HCT116 (cell line): ENCODE data around the gene KPNA5. TPM values are rescaled to one million over a fixed set of nuclear protein-coding genes. Genes with fewer than 3 reads are reported as not detected.

Source experiments
- ATAC-seq: fragments of 200-7000 bp; cut with Tn5 transposase; 2 replicates; pipeline ENCODE4 v1.9.1; 2020; ENCODE audit warnings: mild to moderate bottlenecking, moderate library complexity
- Bru-seq: library from RNA; stranded (reverse); fragments of 400-500 nt; gene quantifications from one replicate; lab custom pipeline; 2021; lab: Mats Ljungman, UMichigan
- BruChase-seq, 2 experiments: library from RNA; stranded (reverse); fragments of 400-500 nt; gene quantifications; one replicate each; lab custom pipeline; 2021; lab: Mats Ljungman, UMichigan
- BruUV-seq: library from RNA; stranded (reverse); fragments of 400-500 nt; replicated peaks from 2 replicates; lab custom pipeline; 2021; lab: Mats Ljungman, UMichigan
- CTCF ChIA-PET: fragments of 300-600 bp; sonication (Branson Sonifier 250); formaldehyde crosslinking; loops from one replicate; lab custom pipeline; 2021; ENCODE audit warnings: antibody characterized with exemption; lab: Charles Lee
- POLR2A ChIA-PET: fragments of 300-600, 350-600 bp; sonication (Branson Sonifier 250); formaldehyde crosslinking; loops from one replicate; lab custom pipeline; 2021; ENCODE audit warnings: antibody characterized with exemption; lab: Charles Lee
- RAD21 ChIA-PET, 2 experiments: fragments of 300-600 bp; sonication (Branson Sonifier 250); formaldehyde crosslinking; loops; one replicate each; lab custom pipeline; 2023; ENCODE audit warnings: low total read pairs in 2 of 2; ENCODE audit not compliant: uncharacterized antibody in 2 of 2, unreplicated experiment in 2 of 2, low non-redundant PET in 1 of 2; lab: Charles Lee
- DNase-seq: peaks from one replicate; pipeline ENCODE4 v3.0.0-alpha.2; 2010; ENCODE audit warnings: low read depth, low spot score
- H2AFZ ChIP-seq: fragments of 200-600 bp; shearing (Covaris generic), sonication (generic); 2 replicates; pipeline ENCODE4 v1.6.1; 2017; ENCODE audit warnings: low read depth, mixed run types, mixed read lengths, antibody characterized with exemption, low read length; ENCODE audit not compliant: poor library complexity, severe bottlenecking
- H3K27ac ChIP-seq: 2 replicates; pipeline ENCODE4 v1.5.1; 2012; ENCODE audit warnings: low read depth, low read length
- H3K27me3 ChIP-seq: fragments of 200-600 bp; sonication (generic); 2 replicates; pipeline ENCODE4 v1.6.1; 2016; ENCODE audit warnings: mixed run types, low read length, mixed read lengths; ENCODE audit not compliant: insufficient read depth
- H3K36me3 ChIP-seq, 2 experiments: fragments of 200-500 bp in 1 of 2; fragments of 200-600 bp in 1 of 2; sonication (Bioruptor generic) in 1 of 2; sonication (generic) in 1 of 2; 2 replicates each; pipeline versions ENCODE4 v1.5.1 to v1.6.1; 2014 to 2016; ENCODE audit warnings: low read length in 2 of 2, inconsistent platforms in 1 of 2, mixed read lengths in 1 of 2, mixed run types in 1 of 2; ENCODE audit not compliant: insufficient read depth in 2 of 2, control insufficient read depth in 1 of 2
- H3K4me1 ChIP-seq, 2 experiments: fragments of 200-600 bp in 1 of 2; sonication (generic) in 1 of 2; 2 replicates each; pipeline versions ENCODE4 v1.5.1 to v1.6.1; 2012 to 2017; ENCODE audit warnings: low read length in 2 of 2, inconsistent platforms in 1 of 2, mild to moderate bottlenecking in 1 of 2, mixed read lengths in 1 of 2, mixed run types in 1 of 2, moderate library complexity in 1 of 2; ENCODE audit not compliant: insufficient read depth in 2 of 2, control insufficient read depth in 1 of 2
- H3K4me2 ChIP-seq: fragments of 200-600 bp; sonication (generic); 2 replicates; pipeline ENCODE4 v1.6.1; 2017; ENCODE audit warnings: mixed run types, low read length, mixed read lengths
- H3K4me3 ChIP-seq, 2 experiments: fragments of 200-600 bp in 1 of 2; sonication (generic) in 1 of 2; replicated peaks in 1 of 2; 2 replicates each; pipeline ENCODE4 v1.5.1; 2011 to 2016; ENCODE audit warnings: low read length in 2 of 2, control low read depth in 1 of 2, low read depth in 1 of 2, mild to moderate bottlenecking in 1 of 2, mixed read lengths in 1 of 2, mixed run types in 1 of 2
- H3K79me2 ChIP-seq: fragments of 200-600 bp; sonication (generic); 2 replicates; pipeline ENCODE4 v1.6.1; 2017; ENCODE audit warnings: mild to moderate bottlenecking, mixed run types, low read length, moderate library complexity, mixed read lengths; ENCODE audit not compliant: insufficient read depth
- H3K9ac ChIP-seq: fragments of 200-600 bp; sonication (generic); 2 replicates; pipeline ENCODE4 v1.6.1; 2016; ENCODE audit warnings: low read length, mixed read lengths
- H3K9me2 ChIP-seq: fragments of 200-600 bp; sonication (generic), shearing (Covaris generic); 2 replicates; pipeline ENCODE4 v1.6.1; 2017; ENCODE audit warnings: mixed run types, mild to moderate bottlenecking, moderate library complexity; ENCODE audit not compliant: insufficient read depth
- H3K9me3 ChIP-seq, 2 experiments: fragments of 200-500 bp in 1 of 2; fragments of 200-600 bp in 1 of 2; sonication (Bioruptor generic) in 1 of 2; sonication (generic) in 1 of 2; 2 replicates each; pipeline ENCODE4 v1.6.1; 2014 to 2017; ENCODE audit warnings: low read length in 2 of 2, mixed read lengths in 2 of 2, inconsistent platforms in 1 of 2, low read depth in 1 of 2, mild to moderate bottlenecking in 1 of 2, mixed run types in 1 of 2, moderate library complexity in 1 of 2; ENCODE audit not compliant: control insufficient read depth in 1 of 2, insufficient read depth in 1 of 2
- H4K20me1 ChIP-seq: fragments of 200-600 bp; sonication (generic), shearing (Covaris generic); 2 replicates; pipeline ENCODE4 v1.6.1; 2017; ENCODE audit warnings: mixed run types, mild to moderate bottlenecking, moderate library complexity; ENCODE audit not compliant: insufficient read depth
- CEBPB ChIP-seq: IDR thresholded peaks from 2 replicates; pipeline ENCODE4 v1.6.1; 2012; ENCODE audit warnings: low read depth
- CTCF ChIP-seq, 3 experiments: fragments of 200-600 bp in 1 of 3; sonication (generic) in 1 of 3; IDR thresholded peaks in 2 of 3; conservative IDR thresholded peaks in 1 of 3; 2 replicates each; pipeline ENCODE4 v1.5.1; 2012 to 2017; ENCODE audit warnings: low read depth in 2 of 3, low read length in 2 of 3, antibody characterized with exemption in 1 of 3, borderline replicate concordance in 1 of 3, control low read depth in 1 of 3, mild to moderate bottlenecking in 1 of 3, mixed read lengths in 1 of 3, mixed run types in 1 of 3, moderate library complexity in 1 of 3; ENCODE audit not compliant: insufficient read depth in 1 of 3
- EGR1 ChIP-seq: IDR thresholded peaks from 2 replicates; pipeline ENCODE4 v1.6.1; 2012; ENCODE audit warnings: low read depth
- EZH2 ChIP-seq: fragments of 200-600 bp; sonication (generic); IDR thresholded peaks from 2 replicates; pipeline ENCODE4 v1.6.1; 2017; ENCODE audit warnings: antibody characterized with exemption, mixed run types
- EZH2phosphoT487 ChIP-seq: fragments of 200-600 bp; IDR thresholded peaks from 2 replicates; pipeline ENCODE4 v1.6.1; 2018; ENCODE audit warnings: antibody characterized with exemption, borderline replicate concordance
- JUND ChIP-seq: IDR thresholded peaks from 2 replicates; pipeline ENCODE4 v1.6.1; 2012
- MAX ChIP-seq: IDR thresholded peaks from 2 replicates; pipeline ENCODE4 v1.6.1; 2012
- POLR2A ChIP-seq: IDR thresholded peaks from 2 replicates; pipeline ENCODE4 v1.7.0; 2011; ENCODE audit warnings: borderline replicate concordance; ENCODE audit not compliant: insufficient read depth, insufficient read length; ENCODE audit errors: extremely low read depth
- POLR2AphosphoS5 ChIP-seq: IDR thresholded peaks from 2 replicates; pipeline ENCODE4 v1.6.1; 2011; ENCODE audit warnings: mild to moderate bottlenecking, low read depth, low read length, moderate library complexity
- RAD21 ChIP-seq: IDR thresholded peaks from 2 replicates; pipeline ENCODE4 v1.6.1; 2012; ENCODE audit warnings: low read depth, mild to moderate bottlenecking
- SIN3A ChIP-seq: IDR thresholded peaks from 2 replicates; pipeline ENCODE4 v1.6.1; 2012; ENCODE audit warnings: low read depth
- SP1 ChIP-seq: IDR thresholded peaks from 2 replicates; pipeline ENCODE4 v1.6.1; 2012; ENCODE audit warnings: low read depth
- SRF ChIP-seq: IDR thresholded peaks from 2 replicates; pipeline ENCODE4 v1.6.1; 2012; ENCODE audit warnings: low read depth
- TCF7L2 ChIP-seq: IDR thresholded peaks from 2 replicates; pipeline ENCODE4 v1.7.0; 2011; ENCODE audit warnings: borderline replicate concordance, inconsistent platforms; ENCODE audit not compliant: insufficient read depth, insufficient read length; ENCODE audit errors: extremely low read depth
- YY1 ChIP-seq: IDR thresholded peaks from 2 replicates; pipeline ENCODE4 v1.6.1; 2011; ENCODE audit warnings: low read length, low read depth, moderate library complexity, mild to moderate bottlenecking; ENCODE audit not compliant: insufficient replicate concordance; ENCODE audit errors: extremely low read depth
- ZBTB33 ChIP-seq: IDR thresholded peaks from 2 replicates; pipeline ENCODE4 v1.6.1; 2011; ENCODE audit warnings: mild to moderate bottlenecking, low read length, moderate library complexity; ENCODE audit not compliant: insufficient replicate concordance; ENCODE audit errors: extremely low read depth
- ZFX ChIP-seq: fragments of 450-650 bp; IDR thresholded peaks from 2 replicates; pipeline ENCODE4 v1.6.1; 2017
- ZNF274 ChIP-seq: fragments of 200-500 bp; sonication (Bioruptor generic); IDR thresholded peaks from 2 replicates; pipeline ENCODE4 v1.6.1; 2014; ENCODE audit warnings: mild to moderate bottlenecking, low read depth, low read length, inconsistent platforms
- intact Hi-C: fragments of 100-400 bp; cut with micrococcal nuclease; formaldehyde crosslinking; loops from 2 replicates; pipeline ENCODE4 v1.10.0; 2022
- long read RNA-seq: library from polyadenylated mRNA; unstranded; transcript quantifications from one replicate; pipeline ENCODE4 v2.0.0, GENCODE V29; 2021; ENCODE audit not compliant: unreplicated experiment
- polyA plus RNA-seq: library from polyadenylated mRNA; unstranded; fragments of >200 nt; gene quantifications from 2 replicates; pipeline ENCODE4 v1.2.1, GENCODE V29; 2012; ENCODE audit warnings: missing spikeins
- total RNA-seq: library from RNA; stranded (reverse); gene quantifications from one replicate; pipeline ENCODE4 v1.2.1, GENCODE V29; 2021; ENCODE audit not compliant: unreplicated experiment

KPNA5 gene
- 9.8 TPM for total RNA-seq
- polyA plus RNA-seq = 1.8 and 2.7 TPM in 2 replicates
- percentile 76 among the genes with signal in this experiment for Bru-seq, nascent RNA
- percentile 61 among the genes with signal in this experiment for BruChase-seq, experiment 1, labeled RNA remaining after a 6-hour chase
- percentile 71 among the genes with signal in this experiment for BruChase-seq, experiment 2, labeled RNA remaining after a 2-hour chase
- long read RNA-seq, full-length matches to known transcripts = 14 of 17 reads
- long read RNA-seq, partial matches to known transcripts = 0 of 17 reads
- long read RNA-seq, other reads (novel, unspliced or antisense) = 3 of 17 reads

GRCh38 chr6:116680880-116681672, at the start of gene KPNA5:
TSS of gene KPNA5 (plus strand) at chr6:116681211. CDS start at chr6:116681335, 124 bp downstream.
- H3K9me2 ChIP-seq = no peaks in the 10 kb centered on the region
- intact Hi-C loops = no loop called here
- no peak for TF ChIP-seq EZH2
- no peak for TF ChIP-seq JUND
- TF ChIP-seq ZNF274 = no peak
- peak; percentile 73 for TF ChIP-seq MAX
- no peak for TF ChIP-seq EZH2phosphoT487
- no peak for TF ChIP-seq CTCF (IDR thresholded peaks at IDR 0.05 in 2 of 3, conservative IDR thresholded peaks at IDR 0.05 in 1 of 3; ENCODE audit: borderline replicate concordance in 1 of 3, insufficient read depth in 1 of 3, low read depth in 2 of 3, low read length in 2 of 3)
- TF ChIP-seq SIN3A = peak; percentile 85
- TF ChIP-seq POLR2A = peak; percentile 98
- no peak for TF ChIP-seq ZFX
- no peak for TF ChIP-seq TCF7L2
- no peak for TF ChIP-seq CEBPB
- no peak for TF ChIP-seq SRF
- TF ChIP-seq RAD21 = no peak
- TF ChIP-seq ZBTB33 = no peak
- no peak for TF ChIP-seq SP1
- TF ChIP-seq EGR1 = no peak; the same call in 1 of the 2 replicates
- peak; percentile 99 for TF ChIP-seq POLR2AphosphoS5
- TF ChIP-seq YY1 = peak; percentile 94

More at GRCh38 chr6:116680880-116681672, at the start of gene KPNA5:
- peaks cover 10 to 18% of the 10 kb centered on the region in 2 experiments; a peak in 1 of 4 replicates for H3K4me1 ChIP-seq
- ChIA-PET POLR2A (no interaction called here), CTCF (no interaction called here), RAD21 (no interaction called here)
- H4K20me1 ChIP-seq = no peaks in the 10 kb centered on the region
- H2AFZ ChIP-seq = peak within 1 kb of the TSS; percentile 99
- peaks cover 32% of the 10 kb centered on the region for H3K79me2 ChIP-seq
- peak; percentile 93 for ATAC-seq
- peak within 1 kb of the TSS; percentile 75 to 78 for H3K4me3 ChIP-seq
- peak within 1 kb of the TSS; percentile 72 for H3K9ac ChIP-seq
- no peaks in the 10 kb centered on the region for H3K27me3 ChIP-seq
- H3K9me3 ChIP-seq = no peaks in the 10 kb centered on the region
- peak within 1 kb of the TSS; percentile 92 for H3K27ac ChIP-seq
- H3K4me2 ChIP-seq = peak within 1 kb of the TSS; percentile 95
- DNase-seq = peak; percentile 68
- no peaks in the 10 kb centered on the region for H3K36me3 ChIP-seq
- TSS peak; percentile 65 for BruUV-seq
